GM21528 (cell line): ENCODE data around the gene ADCY3.
"Not testable (repeated sequence)": the region's sequence is repeated elsewhere in the genome, so short reads cannot be mapped to it uniquely, and the experiment has no call there.

Experiments
- ATAC-seq: cut with Tn5 transposase; IDR thresholded peaks from one replicate; pipeline ENCODE4 v1.9.1; 2021; ENCODE audit warnings: mild to moderate bottlenecking, moderate library complexity; ENCODE audit not compliant: unreplicated experiment, low FRiP score

The ADCY3 gene

GRCh38 chr2:24853996-24854395 lies 66.0 kb downstream of the ADCY3 start:
- no peak for ATAC-seq

- no peak for ATAC-seq
Measured at GRCh38 chr2:24853046-24853445, 67.0 kb downstream of the ADCY3 start.

GRCh38 chr2:24852431-24853020 lies 67.5 kb downstream of the ADCY3 start:
- no peak for ATAC-seq

- no peak for ATAC-seq
Measured at GRCh38 chr2:24852026-24852425, 68.0 kb downstream of the ADCY3 start.

GRCh38 chr2:24850944-24851343 lies 69.1 kb downstream of the ADCY3 start:
- ATAC-seq, result no peak

- no peak for ATAC-seq
Measured at GRCh38 chr2:24845691-24846090, 74.3 kb downstream of the ADCY3 start.

GRCh38 chr2:24844023-24844685 lies 75.9 kb downstream of the ADCY3 start:
- no peak for ATAC-seq

GRCh38 chr2:24843330-24843860 lies 76.6 kb downstream of the ADCY3 start:
- ATAC-seq, result no peak

- no peak for ATAC-seq
Measured at GRCh38 chr2:24842081-24843050, 77.7 kb downstream of the ADCY3 start.

- no peak for ATAC-seq
Measured at GRCh38 chr2:24840962-24841945, 78.8 kb downstream of the ADCY3 start.

- no peak for ATAC-seq
Measured at GRCh38 chr2:24840164-24840869, 79.7 kb downstream of the ADCY3 start.

GRCh38 chr2:24839729-24840128 lies 80.3 kb downstream of the ADCY3 start:
- ATAC-seq, result no peak

- ATAC-seq, result no peak
Measured at GRCh38 chr2:24838541-24838940, 81.5 kb downstream of the ADCY3 start.

- no peak for ATAC-seq
Measured at GRCh38 chr2:24837996-24838513, 82.0 kb downstream of the ADCY3 start.

- no peak for ATAC-seq
Measured at GRCh38 chr2:24836706-24837105, 83.3 kb downstream of the ADCY3 start.

GRCh38 chr2:24836206-24836605 lies 83.8 kb downstream of the ADCY3 start:
- no peak for ATAC-seq

GRCh38 chr2:24835411-24835810 lies 84.6 kb downstream of the ADCY3 start:
- not testable (repeated sequence) for ATAC-seq

GRCh38 chr2:24834733-24835395 lies 85.2 kb downstream of the ADCY3 start:
- ATAC-seq, result no peak
